HEK293T (cell line): ENCODE data around the gene GNAL.
"Not testable (repeated sequence)": the region's sequence is repeated elsewhere in the genome, so short reads cannot be mapped to it uniquely, and the experiment has no call there.

Experiments
- LEF1 ChIP-seq: fragments of 450-650 bp; IDR thresholded peaks from 2 replicates; pipeline ENCODE4 v1.6.1; 2017; ENCODE audit warnings: mild to moderate bottlenecking, borderline replicate concordance
- SP1 ChIP-seq: fragments of 450-650 bp; IDR thresholded peaks from 2 replicates; pipeline ENCODE4 v1.6.1; 2017
- ZNF384 ChIP-seq: fragments of 450-650 bp; IDR thresholded peaks from 2 replicates; pipeline ENCODE4 v1.6.1; 2016

- not testable (repeated sequence) for TF ChIP-seq ZNF384, SP1, LEF1
Observed at GRCh38 chr18:11647804-11648203, 41.3 kb upstream of the GNAL start.
